ENCODE results near the gene ABCB1.
A peak's percentile ranks its signal among the peaks of the same experiment; 100 is the strongest.

The ABCB1 gene

GRCh38 chr7:87564296-87564963 lies 36.3 kb downstream of the ABCB1 start:
- Histone ChIP-seq H3K9me2 (replicated peaks; ENCODE audit: insufficient read depth, low read length) (no peaks in the 10 kb centered on the region), H4K20me1 (ENCODE audit: insufficient read depth, low read length) (no peaks in the 10 kb centered on the region), H3K4me2 (ENCODE audit: low read depth, low read length) (no peak overlapping the region), H3F3A (ENCODE audit: insufficient read depth, low read length) (no peaks in the 10 kb centered on the region), H3K27ac (ENCODE audit: low read length) (no peak overlapping the region), H3K27me3 (replicated peaks; ENCODE audit: insufficient read depth, low read length) (no peaks in the 10 kb centered on the region), H3K79me2 (ENCODE audit: low read length) (no peaks in the 10 kb centered on the region), H3K9me3 (replicated peaks; ENCODE audit: insufficient read depth, low read length) (no peaks in the 10 kb centered on the region), H3K4me3 (ENCODE audit: low read length) (no peak overlapping the region), H3K36me3 (replicated peaks; ENCODE audit: insufficient read depth, low read length) (no peaks in the 10 kb centered on the region), H2AFZ (ENCODE audit: low read length) (no peak overlapping the region), H3K4me1 (ENCODE audit: low read length) (no peaks in the 10 kb centered on the region), H3K9ac (ENCODE audit: low read length) (no peak overlapping the region)
- DNase-seq = peak; percentile 44
- TF ChIP-seq EZH2 (optimal IDR thresholded peaks at IDR 0.05; ENCODE audit: low read depth, low read length) = no peak
- no peak for TF ChIP-seq EZH2phosphoT487 (IDR thresholded peaks at IDR 0.05; ENCODE audit: low read length)
- TF ChIP-seq CTCF (IDR thresholded peaks at IDR 0.05; ENCODE audit: low read length) = peak; percentile 69

- DNase-seq = no peak
- no peaks in the 10 kb centered on the region for H3K9me3 ChIP-seq (replicated peaks; ENCODE audit: insufficient read depth, low read length)
- H3K27ac ChIP-seq (ENCODE audit: low read length) = no peak overlapping the region
- no peaks in the 10 kb centered on the region for H3K27me3 ChIP-seq (replicated peaks; ENCODE audit: insufficient read depth, low read length)
- no peaks in the 10 kb centered on the region for H3K4me1 ChIP-seq (ENCODE audit: low read length)
- no peaks in the 10 kb centered on the region for H3K79me2 ChIP-seq (ENCODE audit: low read length)
- H3K9ac ChIP-seq (ENCODE audit: low read length) = no peak overlapping the region
- no peak for TF ChIP-seq EZH2phosphoT487 (IDR thresholded peaks at IDR 0.05; ENCODE audit: low read length)
- no peak for TF ChIP-seq CTCF (IDR thresholded peaks at IDR 0.05; ENCODE audit: low read length)
- TF ChIP-seq EZH2 (optimal IDR thresholded peaks at IDR 0.05; ENCODE audit: low read depth, low read length) = no peak
- H3K4me3 ChIP-seq (ENCODE audit: low read length) = no peak overlapping the region
- H4K20me1 ChIP-seq (ENCODE audit: insufficient read depth, low read length) = no peaks in the 10 kb centered on the region
- no peaks in the 10 kb centered on the region for H3F3A ChIP-seq (ENCODE audit: insufficient read depth, low read length)
- no peak overlapping the region for H3K4me2 ChIP-seq (ENCODE audit: low read depth, low read length)
- H3K9me2 ChIP-seq (replicated peaks; ENCODE audit: insufficient read depth, low read length) = no peaks in the 10 kb centered on the region
- no peaks in the 10 kb centered on the region for H3K36me3 ChIP-seq (replicated peaks; ENCODE audit: insufficient read depth, low read length)
- no peak overlapping the region for H2AFZ ChIP-seq (ENCODE audit: low read length)
Measured at GRCh38 chr7:87561702-87562101, 39.0 kb downstream of the ABCB1 start.

GRCh38 chr7:87561102-87561501 lies 39.6 kb downstream of the ABCB1 start:
- no peak overlapping the region for H3K4me3 ChIP-seq (ENCODE audit: low read length)
- no peaks in the 10 kb centered on the region for H3K9me2 ChIP-seq (replicated peaks; ENCODE audit: insufficient read depth, low read length)
- no peaks in the 10 kb centered on the region for H4K20me1 ChIP-seq (ENCODE audit: insufficient read depth, low read length)
- TF ChIP-seq CTCF (IDR thresholded peaks at IDR 0.05; ENCODE audit: low read length) (no peak), EZH2phosphoT487 (IDR thresholded peaks at IDR 0.05; ENCODE audit: low read length) (no peak), EZH2 (optimal IDR thresholded peaks at IDR 0.05; ENCODE audit: low read depth, low read length) (no peak)
- H3K4me1 ChIP-seq (ENCODE audit: low read length) = no peaks in the 10 kb centered on the region
- H2AFZ ChIP-seq (ENCODE audit: low read length) = no peak overlapping the region
- H3K9me3 ChIP-seq (replicated peaks; ENCODE audit: insufficient read depth, low read length) = no peaks in the 10 kb centered on the region
- no peak overlapping the region for H3K27ac ChIP-seq (ENCODE audit: low read length)
- H3K36me3 ChIP-seq (replicated peaks; ENCODE audit: insufficient read depth, low read length) = no peaks in the 10 kb centered on the region
- no peaks in the 10 kb centered on the region for H3K27me3 ChIP-seq (replicated peaks; ENCODE audit: insufficient read depth, low read length)
- no peak for DNase-seq
- no peaks in the 10 kb centered on the region for H3F3A ChIP-seq (ENCODE audit: insufficient read depth, low read length)
- H3K4me2 ChIP-seq (ENCODE audit: low read depth, low read length) = no peak overlapping the region
- no peaks in the 10 kb centered on the region for H3K79me2 ChIP-seq (ENCODE audit: low read length)
- H3K9ac ChIP-seq (ENCODE audit: low read length) = no peak overlapping the region

All from MM.1S (cell line).